Ovary (tissue), 9 donors: ENCODE results near the gene NAT8. TPM values are rescaled to one million over a fixed set of nuclear protein-coding genes. Genes with fewer than 3 reads are reported as not detected.

ENCODE experiments used
- DNase-seq, 5 donors: peaks; one replicate each; pipeline ENCODE4 v3.0.0-alpha.2; 2019 to 2020
- H3K27ac ChIP-seq, 2 donors: fragments of 200-600 bp; one replicate each; pipeline versions ENCODE4 v1.5.1 to v1.8.0; 2019 to 2022
- H3K27me3 ChIP-seq: fragments of 200-600 bp; one replicate; pipeline ENCODE4 v1.8.0; 2022
- H3K36me3 ChIP-seq: fragments of 200-600 bp; sonication (generic); one replicate; pipeline ENCODE4 v1.5.1; 2019
- H3K4me1 ChIP-seq: one replicate; pipeline ENCODE4 v1.8.1; 2013; ENCODE audit warnings: mild to moderate bottlenecking, moderate library complexity; ENCODE audit not compliant: insufficient read depth
- H3K4me3 ChIP-seq: fragments of 200-600 bp; sonication (generic); one replicate; pipeline ENCODE4 v1.5.1; 2017
- H3K9me3 ChIP-seq, 2 donors: fragments of 200-600 bp in 1 of 2; sonication (generic) in 1 of 2; one replicate each; pipeline versions ENCODE4 v1.5.1 to v1.8.1; 2013 to 2019; ENCODE audit warnings: mild to moderate bottlenecking in 1 of 2, moderate library complexity in 1 of 2
- CTCF ChIP-seq, 3 donors: fragments of 450-650 bp in 2 of 3; fragments of 200-600 bp in 1 of 3; IDR thresholded peaks; one replicate each; pipeline versions ENCODE4 v1.5.1 to v1.8.0; 2016 to 2022; ENCODE audit warnings: antibody characterized with exemption in 3 of 3, mild to moderate bottlenecking in 1 of 3
- EP300 ChIP-seq: sonication (generic); formaldehyde crosslinking; IDR thresholded peaks from one replicate; pipeline ENCODE4 v1.6.1; 2017; ENCODE audit warnings: antibody characterized with exemption
- POLR2A ChIP-seq: fragments of 450-650 bp; IDR thresholded peaks from one replicate; pipeline ENCODE4 v1.6.1; 2017; ENCODE audit warnings: antibody characterized with exemption, mild to moderate bottlenecking, moderate library complexity
- WGBS, 3 donors: extraction: QIAGEN DNeasy Blood & Tissue Kit in 1 of 3; methylation state at CpG; one replicate each; pipeline versions ENCODE4 v1.1.5 to v1.1.7; 2013 to 2017; 5-methylcytosine and 5-hydroxymethylcytosine counted together
- intact Hi-C, 4 donors: fragments of 100-400 bp; cut with DNase I; formaldehyde crosslinking; loops; one replicate each; pipeline versions ENCODE4 v1.11.0 to v1.15.1; 2022 to 2023
- polyA plus RNA-seq, 2 donors: library from polyadenylated mRNA; stranded (reverse); fragments of 200-250 nt in 1 of 2; fragments of 350-450 nt in 1 of 2; fragmentation: Illumina TruSeq in 1 of 2; extraction: RNeasy Lipid Tissue Mini Kit (QIAGEN cat#74804) in 1 of 2; gene quantifications; one replicate each; pipeline ENCODE4 v1.2.3, GENCODE V29; 2013 to 2014
- total RNA-seq, 7 donors: library from RNA; depleted of rRNA in 2 of 7; stranded (reverse); fragments of >200 nt in 2 of 7; fragmentation: NEBNext Ultra II Directional in 3 of 7; extraction: Animal tissue kit (Norgen Biotek cat#: 25700) in 3 of 7; gene quantifications; one replicate each; pipeline versions ENCODE4 v1.1.0 to v1.2.4, GENCODE V29; 2016 to 2023
- donor health status: DM: no; HTN: no; CAD: no; lungs with moderate emphysema.
- donor health status: DM: no; HTN: no; CAD: no.
- donor health status: Bipolar disorder and iron deficiency.
- donor health status: DM: yes; HTN: yes; CAD: no.
- donor health status: DM: no; HTN: no; CAD: no.
- donor health status: DM: yes; HTN: yes; CAD: no.

NAT8 gene
- total and polyA plus RNA-seq, 9 donors: 0.25 to 1.1 (median 0.64) TPM; not detected in 4

DNA sequence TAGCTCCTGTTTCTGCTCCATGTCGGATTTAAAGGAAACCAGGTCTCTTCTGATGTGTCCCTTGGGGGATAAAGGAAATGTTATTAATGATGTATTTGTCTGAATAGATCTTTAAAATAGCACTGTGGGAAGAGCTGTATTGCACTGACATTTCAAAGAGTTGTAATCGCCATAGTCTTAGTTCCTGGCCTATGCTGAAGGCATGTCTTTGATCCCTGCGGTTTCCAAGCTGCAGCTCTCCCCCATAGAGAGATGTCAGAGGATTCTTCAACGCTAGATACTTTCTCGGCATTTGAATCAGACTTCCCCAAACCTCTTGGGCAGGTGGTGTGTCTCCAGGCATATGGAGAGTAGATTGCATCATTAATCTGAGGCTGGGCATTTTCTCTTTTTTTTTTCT lies 40.4 kb downstream of the NAT8 start:
- TF ChIP-seq EP300 (no peak), POLR2A (no peak), CTCF (IDR thresholded peaks at IDR 0.05) (no peak)
- Histone ChIP-seq H3K27ac (no peak overlapping the region), H3K9me3 (no peaks in the 10 kb centered on the region), H3K27me3 (no peaks in the 10 kb centered on the region), H3K4me3 (no peak overlapping the region), H3K4me1 (peaks cover 1% of the 10 kb centered on the region), H3K36me3 (no peaks in the 10 kb centered on the region)
- intact Hi-C loops: no loop called here
- DNase-seq: no peak
- 82 to 93% (median 82%) methylated on average over 5 of the region's 5 CpGs for WGBS, 3 donors

GRCh38 chr2:73594251-73594650 lies 48.0 kb downstream of the NAT8 start:
- Histone ChIP-seq H3K27me3 (no peaks in the 10 kb centered on the region), H3K9me3 (no peaks in the 10 kb centered on the region), H3K36me3 (no peaks in the 10 kb centered on the region), H3K4me3 (no peak overlapping the region), H3K27ac (no peak overlapping the region), H3K4me1 (peaks cover 4% of the 10 kb centered on the region)
- WGBS, 3 donors: 49 to 75% (median 60%) methylated on average over 2 of the region's 2 CpGs
- TF ChIP-seq CTCF (IDR thresholded peaks at IDR 0.05): no peak
- no peak for TF ChIP-seq POLR2A
- TF ChIP-seq EP300: no peak
- no peak for DNase-seq
- intact Hi-C loops: no loop called here

GRCh38 chr2:73593680-73594079 lies 48.5 kb downstream of the NAT8 start:
- Histone ChIP-seq H3K4me3 (no peak overlapping the region), H3K4me1 (peaks cover 4% of the 10 kb centered on the region), H3K9me3 (no peaks in the 10 kb centered on the region), H3K36me3 (no peaks in the 10 kb centered on the region), H3K27ac (no peak overlapping the region), H3K27me3 (no peaks in the 10 kb centered on the region)
- no peak for TF ChIP-seq CTCF (IDR thresholded peaks at IDR 0.05)
- no peak for TF ChIP-seq POLR2A
- TF ChIP-seq EP300: no peak
- 88 to 94% (median 90%) methylated on average over 2 of the region's 2 CpGs for WGBS, 3 donors
- intact Hi-C loops: no loop called here
- no peak for DNase-seq

Other genes with a start within 250 kb of the NAT8 start
- gene TPRKB, start 94.9 kb upstream of the NAT8 start, total RNA-seq: 10 to 100 TPM; 27.4 to 47.9 (median 33.3) TPM
- gene TPRKB, start 94.9 kb upstream of the NAT8 start, polyA plus RNA-seq: 10 to 100 TPM; 41.7 to 58.6 TPM
- gene DUSP11, start 137.7 kb upstream of the NAT8 start, total RNA-seq: 10 to 100 TPM; 19.2 to 54.3 (median 27.2) TPM
- 10 to 100 TPM; 24.8 to 36.9 TPM for gene DUSP11, start 137.7 kb upstream of the NAT8 start, polyA plus RNA-seq
- not detected for gene C2orf78, start 141.8 kb upstream of the NAT8 start, total RNA-seq
- not detected for gene C2orf78, start 141.8 kb upstream of the NAT8 start, polyA plus RNA-seq
- gene STAMBP, start 186.5 kb upstream of the NAT8 start, total RNA-seq: 10 to 100 TPM; 17.0 to 34.2 (median 28.1) TPM
- 10 to 100 TPM; 24.7 to 67.9 TPM for gene STAMBP, start 186.5 kb upstream of the NAT8 start, polyA plus RNA-seq